ENCODE data around the gene PRKG1. TPM values are rescaled to one million over a fixed set of nuclear protein-coding genes. Genes with fewer than 3 reads are reported as not detected.
A peak's percentile ranks its signal among the peaks of the same experiment; 100 is the strongest.

Gene PRKG1
- total RNA-seq, 1 experiment from 2014 or later, result 0.09 TPM

- Mint-ChIP-seq H3K36me3 (ENCODE audit: insufficient read depth, unreplicated experiment) (no peaks in the 10 kb centered on the region), H3K27ac (ENCODE audit: unreplicated experiment) (no peak overlapping the region), H3K4me1 (ENCODE audit: low read depth, unreplicated experiment) (no peaks in the 10 kb centered on the region), H3K4me3 (ENCODE audit: unreplicated experiment) (no peak overlapping the region), H3K27me3 (ENCODE audit: insufficient read depth, unreplicated experiment) (peaks cover 19% of the 10 kb centered on the region), H3K9me3 (ENCODE audit: unreplicated experiment) (no peaks in the 10 kb centered on the region)
- Histone ChIP-seq H3K4me1 (no peaks in the 10 kb centered on the region), H3K9me3 (no peaks in the 10 kb centered on the region), H3K27me3 (replicated peaks; ENCODE audit: control insufficient read depth, insufficient read depth, low read length) (no peaks in the 10 kb centered on the region), H3K4me3 (ENCODE audit: low read depth, low read length) (no peak overlapping the region), H3K36me3 (ENCODE audit: control insufficient read depth, insufficient read depth, low read length) (no peaks in the 10 kb centered on the region)
- DNase-seq, result no peak
- TF ChIP-seq CTCF (IDR thresholded peaks at IDR 0.05; ENCODE audit: insufficient read depth in 1 of 2, low read depth in 1 of 2, low read length in 1 of 2, severe bottlenecking in 1 of 2, unreplicated experiment in 1 of 2), result no peak
- intact Hi-C loops (cut with micrococcal nuclease; ENCODE audit: unreplicated experiment), result no loop called here
- CTCF ChIA-PET, result interaction anchor here (0.7 kb wide), 1 partner anchor 898 kb away, joined by 3 read pairs; no protein-coding TSS in a partner anchor
- POLR2A ChIA-PET, result no interaction called here
- no TSS peak for BruUV-seq (replicated peaks)
These were observed 882.5 kb downstream of the PRKG1 start for GRCh38 chr10:51956822-51957221.

GRCh38 chr10:51960494-51960895 lies 886.2 kb downstream of the PRKG1 start:
- Mint-ChIP-seq H3K36me3 (ENCODE audit: insufficient read depth, unreplicated experiment) (no peaks in the 10 kb centered on the region), H3K4me3 (ENCODE audit: unreplicated experiment) (no peak overlapping the region)
- CTCF ChIA-PET, result no interaction called here

GRCh38 chr10:51961401-51961800 lies 887.1 kb downstream of the PRKG1 start:
- Histone ChIP-seq H3K4me3 (ENCODE audit: low read depth, low read length) (no peak overlapping the region), H3K4me1 (no peaks in the 10 kb centered on the region), H3K36me3 (ENCODE audit: control insufficient read depth, insufficient read depth, low read length) (no peaks in the 10 kb centered on the region), H3K9me3 (no peaks in the 10 kb centered on the region), H3K27me3 (replicated peaks; ENCODE audit: control insufficient read depth, insufficient read depth, low read length) (peaks cover under 1% of the 10 kb centered on the region)
- Mint-ChIP-seq H3K9me3 (ENCODE audit: unreplicated experiment) (no peaks in the 10 kb centered on the region), H3K4me1 (ENCODE audit: low read depth, unreplicated experiment) (no peaks in the 10 kb centered on the region), H3K27me3 (ENCODE audit: insufficient read depth, unreplicated experiment) (peaks cover 34% of the 10 kb centered on the region), H3K27ac (ENCODE audit: unreplicated experiment) (no peak overlapping the region), H3K4me3 (ENCODE audit: unreplicated experiment) (no peak overlapping the region), H3K36me3 (ENCODE audit: insufficient read depth, unreplicated experiment) (no peaks in the 10 kb centered on the region)
- ChIA-PET POLR2A (no interaction called here), CTCF (no interaction called here)
- TF ChIP-seq CTCF (IDR thresholded peaks at IDR 0.05; ENCODE audit: insufficient read depth in 1 of 2, low read depth in 1 of 2, low read length in 1 of 2, severe bottlenecking in 1 of 2, unreplicated experiment in 1 of 2), result no peak
- no TSS peak for BruUV-seq (replicated peaks)
- intact Hi-C loops (cut with micrococcal nuclease; ENCODE audit: unreplicated experiment), result loop anchor here (5.0 kb wide), 2 partner anchors 69 to 959 kb away; no protein-coding TSS in a partner anchor
- no peak for DNase-seq

More at GRCh38 chr10:51960494-51960895, 886.2 kb downstream of the PRKG1 start:
- intact Hi-C loops (cut with micrococcal nuclease; ENCODE audit: unreplicated experiment), result loop anchor here (1.0 to 5.0 kb wide), 6 partner anchors 68 to 958 kb away; no protein-coding TSS in a partner anchor
- Mint-ChIP-seq H3K27ac (ENCODE audit: unreplicated experiment) (no peak overlapping the region), H3K27me3 (ENCODE audit: insufficient read depth, unreplicated experiment) (peaks cover 31% of the 10 kb centered on the region), H3K4me1 (ENCODE audit: low read depth, unreplicated experiment) (no peaks in the 10 kb centered on the region), H3K9me3 (ENCODE audit: unreplicated experiment) (no peaks in the 10 kb centered on the region)
- H3K9me3 ChIP-seq, result no peaks in the 10 kb centered on the region
- H3K4me3 ChIP-seq (ENCODE audit: low read depth, low read length), result no peak overlapping the region
- no TSS peak for BruUV-seq (replicated peaks)
- H3K4me1 ChIP-seq, result no peaks in the 10 kb centered on the region
- DNase-seq, result peak in 1 of 2 experiments; percentile 59
- TF ChIP-seq CTCF (IDR thresholded peaks at IDR 0.05; ENCODE audit: insufficient read depth in 1 of 2, low read depth in 1 of 2, low read length in 1 of 2, severe bottlenecking in 1 of 2, unreplicated experiment in 1 of 2), result peak; percentile 73 to 78
- H3K36me3 ChIP-seq (ENCODE audit: control insufficient read depth, insufficient read depth, low read length), result no peaks in the 10 kb centered on the region
- H3K27me3 ChIP-seq (replicated peaks; ENCODE audit: control insufficient read depth, insufficient read depth, low read length), result no peaks in the 10 kb centered on the region
- POLR2A ChIA-PET, result no interaction called here

All from Caco-2 (cell line).